GM13976 (cell line): ENCODE results near the gene TGM2.

Experiments
- DNase-seq: peaks from one replicate; pipeline ENCODE4 v3.0.0; 2012; ENCODE audit warnings: low spot score
- CTCF ChIP-seq: IDR thresholded peaks from 2 replicates; pipeline ENCODE4 v1.5.1; 2012; ENCODE audit warnings: borderline replicate concordance, mild to moderate bottlenecking; ENCODE audit not compliant: insufficient read depth; ENCODE audit errors: extremely low read depth, missing control alignments, control extremely low read depth
- in situ Hi-C: fragments of 300-500 bp; cut with MboI; formaldehyde crosslinking; loops from one replicate; pipeline ENCODE4 v1.12.0; 2022; ENCODE audit warnings: low sequenced_read_pairs, mixed read lengths, inconsistent platforms; ENCODE audit not compliant: unreplicated experiment

TGM2 gene

GRCh38 chr20:38164624-38165088, 414 bp downstream of the TGM2 start:
- in situ Hi-C loops, result loop anchor here (10.0 kb wide), 1 partner anchor 100 kb away; no protein-coding TSS in a partner anchor
- DNase-seq, result no peak
- no peak for TF ChIP-seq CTCF

- in situ Hi-C loops, result loop anchor here (10.0 kb wide), 1 partner anchor 99 kb away; no protein-coding TSS in a partner anchor
- no peak for DNase-seq
- TF ChIP-seq CTCF, result no peak
These were observed 1.0 kb downstream of the TGM2 start for GRCh38 chr20:38164069-38164468.

GRCh38 chr20:38162878-38163875, 1.9 kb downstream of the TGM2 start:
- in situ Hi-C loops, result loop anchor here (10.0 kb wide), 1 partner anchor 98 kb away; no protein-coding TSS in a partner anchor
- no peak for TF ChIP-seq CTCF
- DNase-seq, result no peak

GRCh38 chr20:38162149-38162548, 2.9 kb downstream of the TGM2 start:
- no peak for TF ChIP-seq CTCF
- in situ Hi-C loops, result loop anchor here (10.0 kb wide), 1 partner anchor 97 kb away; no protein-coding TSS in a partner anchor
- DNase-seq, result no peak

- in situ Hi-C loops, result loop anchor here (10.0 kb wide), 1 partner anchor 97 kb away; no protein-coding TSS in a partner anchor
- no peak for TF ChIP-seq CTCF
- no peak for DNase-seq
These were observed 3.7 kb downstream of the TGM2 start for GRCh38 chr20:38161412-38161774.

- DNase-seq, result no peak
- in situ Hi-C loops, result loop anchor here (10.0 kb wide), 1 partner anchor 95 kb away; no protein-coding TSS in a partner anchor
- no peak for TF ChIP-seq CTCF
These were observed 4.9 kb downstream of the TGM2 start for GRCh38 chr20:38159957-38160756.
